ENCODE results near the gene TMEM240.
"Not testable (repeated sequence)": the region's sequence is repeated elsewhere in the genome, so short reads cannot be mapped to it uniquely, and the experiment has no call there.

DNA sequence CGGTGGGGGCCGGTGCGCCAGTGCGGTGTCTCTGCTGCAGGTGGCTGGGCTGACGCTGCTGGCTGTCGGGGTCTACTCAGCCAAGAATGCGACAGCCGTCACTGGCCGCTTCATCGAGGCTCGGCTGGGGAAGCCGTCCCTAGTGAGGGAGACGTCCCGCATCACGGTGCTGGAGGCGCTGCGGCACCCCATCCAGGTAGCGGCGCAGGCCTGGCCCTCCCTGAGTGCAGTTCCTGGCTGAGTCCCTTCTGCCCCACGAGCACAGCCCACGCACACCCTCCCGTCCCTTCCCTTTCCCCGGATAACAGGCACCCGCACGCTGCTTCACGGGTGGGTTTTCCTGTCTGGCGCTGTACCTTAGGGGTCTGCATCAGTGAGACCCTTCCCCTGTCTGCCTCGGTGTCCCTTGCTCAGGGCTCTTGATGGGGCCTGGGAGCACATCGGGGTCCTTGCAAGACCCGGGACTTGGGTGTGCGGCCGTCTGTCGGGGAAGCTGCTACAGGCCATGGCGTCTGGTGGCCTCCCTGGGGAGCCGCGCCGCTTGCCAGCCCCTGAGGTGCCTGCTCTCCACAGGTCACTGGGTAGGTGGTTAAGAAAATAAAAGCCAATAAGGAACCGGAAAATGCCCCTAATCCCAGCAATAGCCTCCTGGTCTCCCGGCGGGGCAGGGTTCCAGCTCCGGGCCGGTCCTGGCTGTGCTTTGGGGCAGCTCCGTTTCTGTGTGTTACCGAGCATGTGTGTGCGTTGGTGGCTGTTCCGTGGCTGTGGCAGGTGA, 55.3 kb downstream of the TMEM240 start:
- TF ChIP-seq, protein P1, sequence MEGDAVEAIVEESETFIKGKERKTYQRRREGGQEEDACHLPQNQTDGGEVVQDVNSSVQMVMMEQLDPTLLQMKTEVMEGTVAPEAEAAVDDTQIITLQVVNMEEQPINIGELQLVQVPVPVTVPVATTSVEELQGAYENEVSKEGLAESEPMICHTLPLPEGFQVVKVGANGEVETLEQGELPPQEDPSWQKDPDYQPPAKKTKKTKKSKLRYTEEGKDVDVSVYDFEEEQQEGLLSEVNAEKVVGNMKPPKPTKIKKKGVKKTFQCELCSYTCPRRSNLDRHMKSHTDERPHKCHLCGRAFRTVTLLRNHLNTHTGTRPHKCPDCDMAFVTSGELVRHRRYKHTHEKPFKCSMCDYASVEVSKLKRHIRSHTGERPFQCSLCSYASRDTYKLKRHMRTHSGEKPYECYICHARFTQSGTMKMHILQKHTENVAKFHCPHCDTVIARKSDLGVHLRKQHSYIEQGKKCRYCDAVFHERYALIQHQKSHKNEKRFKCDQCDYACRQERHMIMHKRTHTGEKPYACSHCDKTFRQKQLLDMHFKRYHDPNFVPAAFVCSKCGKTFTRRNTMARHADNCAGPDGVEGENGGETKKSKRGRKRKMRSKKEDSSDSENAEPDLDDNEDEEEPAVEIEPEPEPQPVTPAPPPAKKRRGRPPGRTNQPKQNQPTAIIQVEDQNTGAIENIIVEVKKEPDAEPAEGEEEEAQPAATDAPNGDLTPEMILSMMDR (conservative IDR thresholded peaks at IDR 0.05; ENCODE audit: low read depth in 2 of 2) = not testable (repeated sequence)
- not testable (repeated sequence) for TF ChIP-seq EZH2phosphoT487 (IDR thresholded peaks at IDR 0.05; ENCODE audit: unreplicated experiment); POLR2AphosphoS5 (IDR thresholded peaks at IDR 0.05; ENCODE audit: low read depth); EZH2 (IDR thresholded peaks at IDR 0.05; ENCODE audit: low read depth, unreplicated experiment); CREB1 (CRISPR knock-in tag; IDR thresholded peaks at IDR 0.05; ENCODE audit: low read depth); ZNF331 (CRISPR knock-in tag; IDR thresholded peaks at IDR 0.05; ENCODE audit: low read depth); NANOG (IDR thresholded peaks at IDR 0.05; ENCODE audit: borderline replicate concordance); JUNB (IDR thresholded peaks at IDR 0.05; ENCODE audit: unreplicated experiment); STAT1 (IDR thresholded peaks at IDR 0.05; ENCODE audit: unreplicated experiment)
- TF ChIP-seq, protein P2, sequence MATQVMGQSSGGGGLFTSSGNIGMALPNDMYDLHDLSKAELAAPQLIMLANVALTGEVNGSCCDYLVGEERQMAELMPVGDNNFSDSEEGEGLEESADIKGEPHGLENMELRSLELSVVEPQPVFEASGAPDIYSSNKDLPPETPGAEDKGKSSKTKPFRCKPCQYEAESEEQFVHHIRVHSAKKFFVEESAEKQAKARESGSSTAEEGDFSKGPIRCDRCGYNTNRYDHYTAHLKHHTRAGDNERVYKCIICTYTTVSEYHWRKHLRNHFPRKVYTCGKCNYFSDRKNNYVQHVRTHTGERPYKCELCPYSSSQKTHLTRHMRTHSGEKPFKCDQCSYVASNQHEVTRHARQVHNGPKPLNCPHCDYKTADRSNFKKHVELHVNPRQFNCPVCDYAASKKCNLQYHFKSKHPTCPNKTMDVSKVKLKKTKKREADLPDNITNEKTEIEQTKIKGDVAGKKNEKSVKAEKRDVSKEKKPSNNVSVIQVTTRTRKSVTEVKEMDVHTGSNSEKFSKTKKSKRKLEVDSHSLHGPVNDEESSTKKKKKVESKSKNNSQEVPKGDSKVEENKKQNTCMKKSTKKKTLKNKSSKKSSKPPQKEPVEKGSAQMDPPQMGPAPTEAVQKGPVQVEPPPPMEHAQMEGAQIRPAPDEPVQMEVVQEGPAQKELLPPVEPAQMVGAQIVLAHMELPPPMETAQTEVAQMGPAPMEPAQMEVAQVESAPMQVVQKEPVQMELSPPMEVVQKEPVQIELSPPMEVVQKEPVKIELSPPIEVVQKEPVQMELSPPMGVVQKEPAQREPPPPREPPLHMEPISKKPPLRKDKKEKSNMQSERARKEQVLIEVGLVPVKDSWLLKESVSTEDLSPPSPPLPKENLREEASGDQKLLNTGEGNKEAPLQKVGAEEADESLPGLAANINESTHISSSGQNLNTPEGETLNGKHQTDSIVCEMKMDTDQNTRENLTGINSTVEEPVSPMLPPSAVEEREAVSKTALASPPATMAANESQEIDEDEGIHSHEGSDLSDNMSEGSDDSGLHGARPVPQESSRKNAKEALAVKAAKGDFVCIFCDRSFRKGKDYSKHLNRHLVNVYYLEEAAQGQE (IDR thresholded peaks at IDR 0.05; ENCODE audit: unreplicated experiment) = not testable (repeated sequence)
- TF ChIP-seq, protein P3, sequence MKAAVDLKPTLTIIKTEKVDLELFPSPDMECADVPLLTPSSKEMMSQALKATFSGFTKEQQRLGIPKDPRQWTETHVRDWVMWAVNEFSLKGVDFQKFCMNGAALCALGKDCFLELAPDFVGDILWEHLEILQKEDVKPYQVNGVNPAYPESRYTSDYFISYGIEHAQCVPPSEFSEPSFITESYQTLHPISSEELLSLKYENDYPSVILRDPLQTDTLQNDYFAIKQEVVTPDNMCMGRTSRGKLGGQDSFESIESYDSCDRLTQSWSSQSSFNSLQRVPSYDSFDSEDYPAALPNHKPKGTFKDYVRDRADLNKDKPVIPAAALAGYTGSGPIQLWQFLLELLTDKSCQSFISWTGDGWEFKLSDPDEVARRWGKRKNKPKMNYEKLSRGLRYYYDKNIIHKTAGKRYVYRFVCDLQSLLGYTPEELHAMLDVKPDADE (IDR thresholded peaks at IDR 0.05) = not testable (repeated sequence)
